GM19023 (cell line): Measurements from ENCODE around the gene MYL6.
"Not testable (repeated sequence)": the region's sequence is repeated elsewhere in the genome, so short reads cannot be mapped to it uniquely, and the experiment has no call there.

Experiments used
- ATAC-seq: cut with Tn5 transposase; IDR thresholded peaks from one replicate; pipeline ENCODE4 v1.9.1; 2021; ENCODE audit warnings: mild to moderate bottlenecking, moderate library complexity; ENCODE audit not compliant: unreplicated experiment

Gene MYL6

GRCh38 chr12:56156464-56157200 is 1.5 kb upstream of the MYL6 start:
- not testable (repeated sequence) for ATAC-seq

GRCh38 chr12:56157201-56158028 is 744 bp upstream of the MYL6 start:
- ATAC-seq, result peak; percentile 26

- ATAC-seq, result no peak
These were observed 835 bp downstream of the MYL6 start for GRCh38 chr12:56158926-56159461.

- no peak for ATAC-seq
These were observed 1.5 kb downstream of the MYL6 start for GRCh38 chr12:56159482-56160192.

GRCh38 chr12:56160193-56160763 is 2.1 kb downstream of the MYL6 start:
- ATAC-seq, result no peak

- ATAC-seq, result no peak
These were observed 2.9 kb downstream of the MYL6 start for GRCh38 chr12:56160894-56161689.

- ATAC-seq, result no peak
These were observed 3.7 kb downstream of the MYL6 start for GRCh38 chr12:56161690-56162351.

- no peak for ATAC-seq
These were observed 4.5 kb downstream of the MYL6 start for GRCh38 chr12:56162468-56163290.

- no peak for ATAC-seq
These were observed 5.6 kb downstream of the MYL6 start for GRCh38 chr12:56163533-56164344.

- no peak for ATAC-seq
These were observed 6.2 kb downstream of the MYL6 start for GRCh38 chr12:56164345-56164729.

GRCh38 chr12:56165369-56165768 is 7.2 kb downstream of the MYL6 start:
- ATAC-seq, result no peak

- no peak for ATAC-seq
These were observed 11.1 kb downstream of the MYL6 start for GRCh38 chr12:56169229-56169759.

GRCh38 chr12:56172839-56173238 is 14.7 kb downstream of the MYL6 start:
- ATAC-seq, result no peak

GRCh38 chr12:56178347-56178746 is 20.2 kb downstream of the MYL6 start:
- ATAC-seq, result no peak

- ATAC-seq, result no peak
These were observed 28.8 kb downstream of the MYL6 start for GRCh38 chr12:56186957-56187356.

- no peak for ATAC-seq
These were observed 30.1 kb downstream of the MYL6 start for GRCh38 chr12:56188131-56188777.

GRCh38 chr12:56188778-56189098 is 30.6 kb downstream of the MYL6 start:
- ATAC-seq, result no peak
